ENCODE results near the gene SLC6A8. TPM values are rescaled to one million over a fixed set of nuclear protein-coding genes. Genes with fewer than 3 reads are reported as not detected.
A peak's percentile ranks its signal among the peaks of the same experiment; 100 is the strongest.

Gene SLC6A8
- total RNA-seq, 1 donor from 2014 or later, result 94.1 TPM

DNA sequence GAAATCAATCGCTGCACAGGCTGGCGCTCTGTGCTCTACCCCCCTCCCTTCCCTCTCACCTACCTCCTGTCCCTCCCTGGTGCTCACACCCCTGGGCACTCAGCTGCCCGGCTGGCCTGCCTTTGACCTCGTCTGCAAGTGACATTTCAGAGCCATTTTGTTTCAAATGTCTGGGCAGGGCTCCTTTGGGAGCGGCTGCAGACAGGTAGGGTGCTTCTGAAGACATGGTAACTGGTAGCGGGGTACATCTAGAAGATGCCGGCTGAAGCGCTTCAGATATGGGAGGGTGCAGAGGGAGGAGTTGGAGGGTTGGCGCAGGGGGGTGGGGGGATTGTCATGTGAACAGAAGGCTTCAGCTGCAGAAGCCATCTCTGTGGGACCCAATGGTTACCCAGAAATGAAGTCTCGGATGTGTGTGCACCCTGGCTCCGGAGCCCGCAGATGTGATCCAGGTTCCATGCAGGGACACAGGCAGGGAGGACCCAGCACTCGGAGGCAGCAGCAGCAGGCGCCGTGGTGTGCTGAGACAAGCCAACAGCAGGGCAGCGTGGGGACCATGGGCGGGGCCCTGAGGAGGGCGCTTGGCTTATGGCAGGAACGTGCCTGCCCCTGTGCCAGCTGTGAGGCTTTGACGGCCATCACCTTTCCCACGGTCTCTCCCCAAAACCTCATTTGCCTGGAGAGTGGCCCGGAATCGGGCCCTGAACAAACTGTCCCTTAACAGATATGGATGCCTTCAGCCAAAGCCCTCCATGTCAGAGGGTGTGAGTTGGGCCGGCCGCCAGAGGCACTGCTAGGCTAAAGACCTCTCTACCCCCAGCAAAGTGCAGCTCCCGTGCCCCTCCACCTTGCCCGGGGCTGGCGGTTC, 48.3 kb upstream of the SLC6A8 start:
- Histone ChIP-seq H3K4me1 (peaks cover 11% of the 10 kb centered on the region), H3K4me2 (no peak overlapping the region), H2AFZ (replicated peaks) (no peak overlapping the region), H3K36me3 (no peaks in the 10 kb centered on the region), H3K79me2 (ENCODE audit: low read depth) (no peaks in the 10 kb centered on the region), H3K9me3 (ENCODE audit: low read depth) (no peaks in the 10 kb centered on the region), H3K27me3 (peaks cover 49% of the 10 kb centered on the region), H3K27ac (no peak overlapping the region), H3F3A (ENCODE audit: low read depth) (peaks cover 5% of the 10 kb centered on the region), H4K20me1 (ENCODE audit: low read depth) (no peaks in the 10 kb centered on the region), H3K4me3 (no peak overlapping the region), H3K9ac (no peak overlapping the region)
- Mint-ChIP-seq H3K4me3 (no peak overlapping the region), H3K27me3 (ENCODE audit: insufficient read depth, low read depth) (peaks cover 21% of the 10 kb centered on the region), H3K36me3 (no peaks in the 10 kb centered on the region), H3K9me3 (peaks cover 25% of the 10 kb centered on the region), H3K4me1 (peaks cover 19% of the 10 kb centered on the region), H3K27ac (no peak overlapping the region)
- no peak for DNase-seq (ENCODE audit: low spot score)
- TF ChIP-seq EZH2phosphoT487 (IDR thresholded peaks at IDR 0.05), result no peak
- TF ChIP-seq, protein P1, sequence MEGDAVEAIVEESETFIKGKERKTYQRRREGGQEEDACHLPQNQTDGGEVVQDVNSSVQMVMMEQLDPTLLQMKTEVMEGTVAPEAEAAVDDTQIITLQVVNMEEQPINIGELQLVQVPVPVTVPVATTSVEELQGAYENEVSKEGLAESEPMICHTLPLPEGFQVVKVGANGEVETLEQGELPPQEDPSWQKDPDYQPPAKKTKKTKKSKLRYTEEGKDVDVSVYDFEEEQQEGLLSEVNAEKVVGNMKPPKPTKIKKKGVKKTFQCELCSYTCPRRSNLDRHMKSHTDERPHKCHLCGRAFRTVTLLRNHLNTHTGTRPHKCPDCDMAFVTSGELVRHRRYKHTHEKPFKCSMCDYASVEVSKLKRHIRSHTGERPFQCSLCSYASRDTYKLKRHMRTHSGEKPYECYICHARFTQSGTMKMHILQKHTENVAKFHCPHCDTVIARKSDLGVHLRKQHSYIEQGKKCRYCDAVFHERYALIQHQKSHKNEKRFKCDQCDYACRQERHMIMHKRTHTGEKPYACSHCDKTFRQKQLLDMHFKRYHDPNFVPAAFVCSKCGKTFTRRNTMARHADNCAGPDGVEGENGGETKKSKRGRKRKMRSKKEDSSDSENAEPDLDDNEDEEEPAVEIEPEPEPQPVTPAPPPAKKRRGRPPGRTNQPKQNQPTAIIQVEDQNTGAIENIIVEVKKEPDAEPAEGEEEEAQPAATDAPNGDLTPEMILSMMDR (IDR thresholded peaks at IDR 0.05), result no peak
- TF ChIP-seq EZH2 (IDR thresholded peaks at IDR 0.05), result no peak

DNA sequence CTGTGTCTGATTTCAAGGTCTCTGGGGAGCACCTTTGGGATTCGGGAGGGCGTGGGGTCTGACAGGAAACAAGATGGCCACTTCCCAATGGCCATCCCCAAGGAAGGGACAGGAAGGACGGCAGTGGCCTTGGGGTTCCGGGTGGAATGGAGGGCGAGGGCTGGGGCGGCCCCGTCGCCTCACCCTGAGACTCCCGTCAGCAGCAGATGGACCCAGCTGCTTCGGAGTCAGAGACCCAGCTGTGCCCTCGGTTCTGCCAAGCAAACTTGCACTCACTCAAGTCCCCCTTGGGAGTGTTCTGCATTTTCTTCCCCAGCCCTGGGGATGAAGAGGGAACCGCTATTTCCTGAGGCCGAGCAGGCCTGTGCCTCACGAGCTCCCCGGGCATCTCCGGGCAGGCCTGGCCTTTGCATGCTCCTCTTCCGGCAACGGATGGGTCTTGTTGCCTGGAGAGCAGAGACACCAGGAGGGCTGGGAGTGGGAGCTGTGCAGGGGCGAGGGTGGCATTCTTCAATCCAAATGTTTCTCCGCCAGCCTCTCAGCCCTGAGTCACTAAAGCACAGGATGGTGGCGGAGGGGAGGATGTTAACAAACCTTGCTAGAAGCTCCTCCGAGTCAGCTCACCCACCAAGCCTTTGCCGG, 47.6 kb upstream of the SLC6A8 start:
- Mint-ChIP-seq H3K4me3 (no peak overlapping the region), H3K27me3 (ENCODE audit: insufficient read depth, low read depth) (peaks cover 27% of the 10 kb centered on the region), H3K36me3 (no peaks in the 10 kb centered on the region), H3K9me3 (peaks cover 17% of the 10 kb centered on the region), H3K27ac (no peak overlapping the region), H3K4me1 (peaks cover 14% of the 10 kb centered on the region)
- peaks cover 11% of the 10 kb centered on the region for H3K4me1 ChIP-seq
- H3F3A ChIP-seq (ENCODE audit: low read depth), result peaks cover 5% of the 10 kb centered on the region
- H3K9me3 ChIP-seq (ENCODE audit: low read depth), result no peaks in the 10 kb centered on the region
- H3K27ac ChIP-seq, result no peak overlapping the region
- no peak for DNase-seq (ENCODE audit: low spot score)
- no peak overlapping the region for H3K4me3 ChIP-seq
- H3K9ac ChIP-seq, result no peak overlapping the region
- no peak for TF ChIP-seq EZH2 (IDR thresholded peaks at IDR 0.05)
- TF ChIP-seq, protein P1 (IDR thresholded peaks at IDR 0.05), result no peak
- no peak for TF ChIP-seq EZH2phosphoT487 (IDR thresholded peaks at IDR 0.05)
- no peaks in the 10 kb centered on the region for H4K20me1 ChIP-seq (ENCODE audit: low read depth)
- H3K27me3 ChIP-seq, result peaks cover 57% of the 10 kb centered on the region
- no peaks in the 10 kb centered on the region for H3K36me3 ChIP-seq
- H3K4me2 ChIP-seq, result no peak overlapping the region
- no peaks in the 10 kb centered on the region for H3K79me2 ChIP-seq (ENCODE audit: low read depth)
- H2AFZ ChIP-seq (replicated peaks), result no peak overlapping the region

DNA sequence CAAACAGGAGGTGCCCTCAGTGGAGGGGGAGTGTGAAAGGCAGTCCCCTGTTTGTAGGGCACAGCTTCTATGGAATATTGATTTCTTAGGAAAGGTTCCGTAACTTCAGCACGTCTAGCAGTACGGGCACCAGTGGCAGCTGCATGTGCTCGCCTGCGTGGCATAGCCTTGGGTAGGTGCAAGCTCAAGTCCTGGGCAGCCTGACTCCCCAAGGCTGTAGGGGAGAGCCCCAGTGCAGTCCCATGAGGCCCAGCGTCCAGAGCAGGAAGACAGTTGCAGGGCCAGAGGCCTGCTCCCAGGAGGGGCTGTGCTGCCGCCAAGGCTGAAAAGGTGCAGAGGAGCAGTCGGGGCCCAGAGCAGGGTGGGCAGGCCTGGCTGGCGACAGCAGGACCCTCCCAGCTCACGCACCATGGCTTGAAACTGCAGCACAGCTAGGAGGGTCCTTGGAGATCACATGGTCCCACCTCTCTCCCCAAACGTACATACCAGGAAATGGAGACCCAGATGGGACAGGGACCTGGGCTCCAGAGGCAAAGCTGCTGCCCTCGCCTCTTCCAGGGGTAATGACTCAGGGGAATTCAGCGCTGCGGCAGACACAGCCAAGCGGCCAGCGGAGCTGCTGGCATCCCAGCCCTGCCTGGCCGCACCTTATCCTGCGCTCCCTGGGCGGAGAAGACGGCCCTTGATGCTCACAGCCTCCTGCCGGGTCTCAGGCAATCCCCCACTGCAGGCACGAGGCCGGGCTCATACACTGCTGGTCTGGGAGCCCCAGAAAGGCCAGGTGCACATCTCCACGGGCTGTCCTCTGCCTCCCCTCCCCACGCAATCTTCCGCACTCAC, 46.8 kb upstream of the SLC6A8 start:
- Mint-ChIP-seq H3K4me1 (peaks cover 14% of the 10 kb centered on the region), H3K4me3 (peak overlapping the region; percentile 59), H3K27ac (no peak overlapping the region), H3K36me3 (no peaks in the 10 kb centered on the region), H3K9me3 (peaks cover 15% of the 10 kb centered on the region), H3K27me3 (ENCODE audit: insufficient read depth, low read depth) (peaks cover 32% of the 10 kb centered on the region)
- DNase-seq (ENCODE audit: low spot score), result peak; percentile 36
- no peak overlapping the region for H3K4me3 ChIP-seq
- peaks cover 65% of the 10 kb centered on the region for H3K27me3 ChIP-seq
- H3F3A ChIP-seq (ENCODE audit: low read depth), result peaks cover 5% of the 10 kb centered on the region
- H3K36me3 ChIP-seq, result no peaks in the 10 kb centered on the region
- no peak overlapping the region for H2AFZ ChIP-seq (replicated peaks)
- H3K27ac ChIP-seq, result no peak overlapping the region
- no peak overlapping the region for H3K9ac ChIP-seq
- TF ChIP-seq, protein P1 (IDR thresholded peaks at IDR 0.05), result no peak
- TF ChIP-seq EZH2 (IDR thresholded peaks at IDR 0.05) (no peak), EZH2phosphoT487 (IDR thresholded peaks at IDR 0.05) (no peak)
- peak overlapping the region; percentile 79 for H3K4me2 ChIP-seq
- H3K79me2 ChIP-seq (ENCODE audit: low read depth), result no peaks in the 10 kb centered on the region
- no peaks in the 10 kb centered on the region for H3K9me3 ChIP-seq (ENCODE audit: low read depth)
- peaks cover 2% of the 10 kb centered on the region for H4K20me1 ChIP-seq (ENCODE audit: low read depth)
- peaks cover 11% of the 10 kb centered on the region for H3K4me1 ChIP-seq

Data from neural progenitor cell (in vitro differentiated cells).